ENCODE data around the gene ZFR. TPM values are rescaled to one million over a fixed set of nuclear protein-coding genes. Genes with fewer than 3 reads are reported as not detected.

ZFR gene
- total and polyA plus RNA-seq, 9 of the 15 experiments (the other 6 are each of a cell fraction or from before 2014, with no cell fraction given), result 35.5 to 108 (median 71.1) TPM

DNA sequence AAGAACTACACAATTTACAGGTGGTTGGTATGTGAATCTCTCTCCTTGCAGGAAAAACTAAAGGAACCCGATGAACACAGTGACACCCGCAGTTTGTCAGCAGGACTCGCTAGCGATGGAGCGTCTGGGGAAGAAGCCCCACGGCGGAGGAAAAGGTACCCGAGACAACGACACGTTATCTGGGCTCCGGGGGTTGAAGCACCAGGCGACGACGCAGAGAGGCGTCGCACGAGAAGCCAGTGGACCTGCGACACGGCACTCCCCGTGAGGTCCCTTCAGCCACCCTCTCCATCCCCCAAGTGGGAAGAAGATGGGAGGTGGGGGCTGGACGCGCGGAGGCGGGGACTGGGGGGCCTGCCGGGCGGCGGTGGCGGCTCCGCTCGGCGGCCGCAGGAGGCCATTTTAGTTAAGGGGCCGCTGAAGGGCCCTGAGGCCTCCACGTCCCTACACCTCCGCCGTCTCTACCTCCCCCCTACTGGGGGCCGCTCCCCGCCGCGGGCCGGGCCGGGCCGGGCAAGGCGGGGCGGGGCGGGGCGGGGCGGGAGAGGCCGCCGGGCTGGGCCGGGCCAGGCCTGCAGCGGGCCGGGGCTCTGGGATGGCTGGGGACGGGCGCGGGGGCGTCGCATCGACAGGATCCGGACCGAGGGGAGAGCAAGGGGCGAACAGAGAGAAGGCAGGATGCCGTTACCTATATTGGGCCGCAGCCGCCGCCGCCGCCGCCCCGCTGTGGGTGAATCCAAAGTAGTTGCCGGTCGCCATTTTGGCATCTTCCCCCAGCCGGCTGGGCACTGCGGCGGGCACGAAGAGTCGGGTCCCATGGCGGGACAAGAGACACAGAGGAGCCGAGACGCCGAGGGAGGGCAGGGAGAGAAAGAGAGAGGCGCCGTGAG is 754 bp downstream of the ZFR start (continued):
- TF ChIP-seq NONO (IDR thresholded peaks at IDR 0.05; ENCODE audit: low read depth in 2 of 2, low read length in 1 of 2) (0 out of 4 replicates have a peak, but pooled peaks of 1 of the 2 experiments have one; percentile 10), CXXC5 (CRISPR knock-in tag; IDR thresholded peaks at IDR 0.05) (peak; percentile 18; the same call in 1 of the 2 replicates), HCFC1 (IDR thresholded peaks at IDR 0.05; ENCODE audit: low read depth, low read length) (peak; percentile 2; the same call in 1 of the 2 replicates), ETV1 (tag; conservative IDR thresholded peaks at IDR 0.05; ENCODE audit: low read depth) (no peak), ZSCAN29 (IDR thresholded peaks at IDR 0.05) (no peak), TGIF2 (CRISPR knock-in tag; IDR thresholded peaks at IDR 0.05) (0 out of 2 replicates have a peak, but pooled peaks have one; percentile 35), LCOR (CRISPR knock-in tag; IDR thresholded peaks at IDR 0.05) (0 out of 2 replicates have a peak, but pooled peaks have one; percentile 8), CHD7 (IDR thresholded peaks at IDR 0.05; ENCODE audit: low read depth, low read length) (no peak), MYBL2 (IDR thresholded peaks at IDR 0.05; ENCODE audit: low read depth) (no peak), MYBL2 (CRISPR knock-in tag; IDR thresholded peaks at IDR 0.05; ENCODE audit: borderline replicate concordance) (no peak), BCOR (IDR thresholded peaks at IDR 0.05) (no peak), CBX1 (IDR thresholded peaks at IDR 0.05; ENCODE audit: low read depth) (0 out of 2 replicates have a peak, but pooled peaks have one; percentile 11), COPS2 (conservative IDR thresholded peaks at IDR 0.05) (no peak), BHLHE40 (IDR thresholded peaks at IDR 0.05; ENCODE audit: low read length) (0 out of 2 replicates have a peak, but pooled peaks have one; percentile 15)
- TF ChIP-seq, protein P1, sequence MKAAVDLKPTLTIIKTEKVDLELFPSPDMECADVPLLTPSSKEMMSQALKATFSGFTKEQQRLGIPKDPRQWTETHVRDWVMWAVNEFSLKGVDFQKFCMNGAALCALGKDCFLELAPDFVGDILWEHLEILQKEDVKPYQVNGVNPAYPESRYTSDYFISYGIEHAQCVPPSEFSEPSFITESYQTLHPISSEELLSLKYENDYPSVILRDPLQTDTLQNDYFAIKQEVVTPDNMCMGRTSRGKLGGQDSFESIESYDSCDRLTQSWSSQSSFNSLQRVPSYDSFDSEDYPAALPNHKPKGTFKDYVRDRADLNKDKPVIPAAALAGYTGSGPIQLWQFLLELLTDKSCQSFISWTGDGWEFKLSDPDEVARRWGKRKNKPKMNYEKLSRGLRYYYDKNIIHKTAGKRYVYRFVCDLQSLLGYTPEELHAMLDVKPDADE (conservative IDR thresholded peaks at IDR 0.05; ENCODE audit: control insufficient read depth, low read depth, low read length), result 0 out of 2 replicates have a peak, but pooled peaks have one; percentile 21
